GM19025 (cell line): ENCODE results near the gene OXT.
"Not testable (repeated sequence)": the region's sequence is repeated elsewhere in the genome, so short reads cannot be mapped to it uniquely, and the experiment has no call there.

Source experiments
- ATAC-seq: cut with Tn5 transposase; IDR thresholded peaks from one replicate; pipeline ENCODE4 v1.9.1; 2021; ENCODE audit warnings: mild to moderate bottlenecking, low read depth, moderate library complexity; ENCODE audit not compliant: unreplicated experiment

The OXT gene

DNA sequence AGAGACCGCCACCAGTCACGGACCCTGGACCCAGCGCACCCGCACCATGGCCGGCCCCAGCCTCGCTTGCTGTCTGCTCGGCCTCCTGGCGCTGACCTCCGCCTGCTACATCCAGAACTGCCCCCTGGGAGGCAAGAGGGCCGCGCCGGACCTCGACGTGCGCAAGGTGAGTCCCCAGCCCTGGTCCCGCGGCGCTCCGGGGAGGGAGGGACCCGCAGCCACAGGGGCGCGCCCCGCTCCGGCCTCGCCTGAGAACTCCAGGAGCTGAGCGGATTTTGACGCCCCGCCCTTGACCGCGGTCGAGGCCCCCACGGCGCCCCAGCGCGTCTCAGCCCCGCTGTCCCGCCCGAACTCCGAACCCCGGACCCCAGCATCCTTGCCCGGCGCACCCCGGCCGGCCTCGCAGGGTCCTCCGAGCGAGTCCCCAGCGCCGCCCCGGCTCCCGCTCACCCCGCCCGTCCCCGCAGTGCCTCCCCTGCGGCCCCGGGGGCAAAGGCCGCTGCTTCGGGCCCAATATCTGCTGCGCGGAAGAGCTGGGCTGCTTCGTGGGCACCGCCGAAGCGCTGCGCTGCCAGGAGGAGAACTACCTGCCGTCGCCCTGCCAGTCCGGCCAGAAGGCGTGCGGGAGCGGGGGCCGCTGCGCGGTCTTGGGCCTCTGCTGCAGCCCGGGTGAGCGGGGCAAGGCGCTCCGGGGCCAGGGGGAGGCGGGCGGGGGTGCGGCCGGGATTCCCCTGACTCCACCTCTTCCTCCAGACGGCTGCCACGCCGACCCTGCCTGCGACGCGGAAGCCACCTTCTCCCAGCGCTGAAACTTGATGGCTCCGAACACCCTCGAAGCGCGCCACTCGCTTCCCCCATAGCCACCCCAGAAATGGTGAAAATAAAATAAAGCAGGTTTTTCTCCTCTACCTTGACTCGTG, at the start of gene OXT:
TSS of gene OXT (plus strand) at position 11 of the 920 bp plus-strand sequence. CDS start at position 47, 36 bp downstream.
- no peak for ATAC-seq

DNA sequence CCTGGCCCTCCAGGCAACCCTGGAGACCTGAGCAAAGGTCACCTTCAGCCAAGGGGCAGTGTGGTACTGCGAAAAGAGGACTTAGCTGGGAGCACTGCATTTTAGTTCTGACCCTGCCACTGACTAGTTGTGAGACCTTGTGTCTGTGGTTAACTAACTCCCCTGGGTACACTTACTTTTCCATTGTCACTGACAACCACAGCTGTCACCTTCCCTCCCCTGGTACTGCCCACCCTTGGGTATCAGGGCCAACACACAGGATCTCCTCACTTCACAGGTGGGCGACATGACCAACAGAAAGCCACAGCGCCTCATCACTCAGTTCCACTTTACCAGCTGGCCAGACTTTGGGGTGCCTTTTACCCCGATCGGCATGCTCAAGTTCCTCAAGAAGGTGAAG, 49.6 kb upstream of the OXT start:
- no peak for ATAC-seq

DNA sequence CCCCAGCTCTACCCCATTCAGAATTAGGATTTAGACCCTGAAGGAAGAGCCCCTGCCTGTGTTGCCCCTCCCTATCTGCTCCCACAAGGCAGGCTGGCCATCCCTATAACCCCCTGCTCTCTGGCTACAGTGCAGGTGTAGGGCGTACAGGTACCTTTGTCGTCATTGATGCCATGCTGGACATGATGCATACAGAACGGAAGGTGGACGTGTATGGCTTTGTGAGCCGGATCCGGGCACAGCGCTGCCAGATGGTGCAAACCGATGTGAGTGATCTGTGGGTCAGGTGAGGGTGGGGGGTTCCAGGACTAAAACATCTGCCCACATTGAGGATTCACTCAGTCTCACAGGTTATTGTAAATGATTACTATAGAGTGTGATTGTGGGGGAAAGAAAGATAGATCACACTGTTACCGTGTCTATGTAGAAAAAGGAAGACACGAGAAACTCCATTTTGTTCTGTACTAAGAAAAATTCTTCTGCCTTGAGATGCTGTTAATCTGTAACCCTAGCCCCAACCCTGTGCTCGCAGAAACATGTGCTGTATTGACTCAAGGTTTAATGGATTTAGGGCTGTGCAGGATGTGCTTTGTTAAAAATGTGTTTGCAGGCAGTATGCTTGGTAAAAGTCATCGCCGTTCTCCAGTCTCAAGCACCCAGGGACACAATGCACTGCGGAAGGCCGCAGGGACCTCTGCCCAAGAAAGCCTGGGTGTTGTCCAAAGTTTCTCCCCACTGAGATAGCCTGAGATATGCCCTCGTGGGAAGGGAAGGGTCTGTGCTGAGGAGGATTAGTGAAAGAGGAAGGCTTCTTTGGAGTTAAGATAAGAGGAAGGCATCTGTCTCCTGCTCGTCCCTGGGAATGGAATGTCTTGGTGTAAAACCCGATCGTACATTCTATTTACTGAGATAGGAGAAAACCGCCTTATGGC, 48.6 kb upstream of the OXT start:
- not testable (repeated sequence) for ATAC-seq

DNA sequence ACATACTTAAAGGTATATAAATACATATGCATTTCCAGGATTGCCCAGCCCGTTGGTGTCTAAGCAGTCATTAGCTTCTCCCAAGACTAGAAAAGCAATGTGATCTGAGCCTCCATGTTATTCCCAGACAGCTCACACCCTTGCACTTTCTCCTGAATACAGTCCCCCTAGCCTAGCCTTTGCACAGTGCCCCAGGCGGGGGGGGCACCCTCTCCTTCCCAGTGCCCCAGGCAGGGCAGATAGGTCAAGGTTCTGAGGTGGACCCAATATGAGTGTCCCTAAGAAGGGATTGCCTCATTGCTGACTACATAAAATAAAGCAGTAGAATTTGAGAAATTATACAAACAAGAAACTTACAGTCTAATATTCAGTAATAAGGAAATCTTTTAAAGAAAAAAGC, 43.4 kb upstream of the OXT start:
- no peak for ATAC-seq

DNA sequence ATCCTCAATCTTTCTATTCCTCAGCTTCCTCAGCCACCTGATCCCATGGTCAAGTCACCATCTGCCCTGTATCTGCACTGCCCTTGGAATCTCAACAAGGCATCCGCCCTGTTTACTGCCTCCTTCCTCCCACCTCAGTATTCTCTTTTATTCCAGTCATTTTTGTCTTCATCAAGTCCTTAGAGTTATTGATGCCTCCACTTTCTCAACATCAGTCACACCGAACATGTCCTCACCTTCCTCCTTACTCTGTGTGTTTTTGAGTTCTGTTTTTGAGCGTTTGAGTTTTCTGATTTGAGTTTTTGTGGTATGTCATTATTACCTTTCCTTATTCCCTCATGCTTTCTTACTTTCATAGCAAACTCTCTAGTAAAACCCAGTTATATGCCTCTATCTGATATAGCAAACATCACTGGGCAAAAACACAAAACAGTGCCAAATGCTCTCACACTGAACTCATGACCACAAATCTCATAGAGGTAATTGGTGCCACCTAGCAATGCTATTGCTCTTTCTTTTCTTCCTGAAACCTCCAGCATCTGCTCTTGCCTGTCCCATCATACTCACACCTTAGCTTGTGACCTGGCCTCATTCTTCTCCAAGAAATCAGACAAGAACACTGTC, 39.8 kb upstream of the OXT start:
- ATAC-seq: no peak

DNA sequence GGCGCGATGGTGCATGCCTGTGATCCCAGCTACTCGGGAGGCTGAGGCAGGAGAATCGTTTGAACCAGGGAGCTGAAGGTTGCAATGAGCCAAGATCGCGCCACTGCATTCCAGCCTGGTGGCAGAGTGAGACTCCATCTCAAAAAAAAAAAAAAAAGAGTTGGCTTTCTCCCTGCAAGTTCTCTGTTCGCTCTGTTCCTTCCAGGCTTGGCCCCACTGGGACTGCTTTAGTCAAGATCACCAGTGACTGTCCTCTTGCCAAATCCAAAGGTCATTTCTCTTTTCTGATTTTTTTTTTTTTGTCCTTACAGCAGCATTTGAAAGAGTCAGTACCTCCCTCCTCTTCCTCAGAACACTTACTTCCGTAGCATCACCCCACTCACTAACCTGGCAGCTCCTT, 38.8 kb upstream of the OXT start:
- no peak for ATAC-seq

DNA sequence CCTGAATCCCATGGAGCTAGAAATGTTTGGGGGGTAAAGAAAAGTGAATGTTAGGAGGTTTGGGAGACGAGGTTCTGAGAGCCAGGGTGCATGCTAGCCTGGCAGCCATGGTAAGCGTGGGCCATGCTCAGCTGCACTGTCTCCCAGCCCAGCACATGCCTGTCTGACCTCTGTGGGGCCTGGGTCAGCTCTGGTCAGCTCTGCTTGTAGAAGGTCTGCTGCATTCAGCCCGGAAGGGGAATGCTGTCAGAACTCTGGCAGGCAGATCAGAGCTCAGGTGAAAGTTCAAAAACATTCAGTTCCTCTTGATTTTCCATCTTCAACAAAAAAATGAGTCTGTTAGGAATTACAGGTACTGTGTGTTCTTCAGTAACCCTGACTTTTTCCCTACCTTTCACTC, 33.8 kb upstream of the OXT start:
- no peak for ATAC-seq

DNA sequence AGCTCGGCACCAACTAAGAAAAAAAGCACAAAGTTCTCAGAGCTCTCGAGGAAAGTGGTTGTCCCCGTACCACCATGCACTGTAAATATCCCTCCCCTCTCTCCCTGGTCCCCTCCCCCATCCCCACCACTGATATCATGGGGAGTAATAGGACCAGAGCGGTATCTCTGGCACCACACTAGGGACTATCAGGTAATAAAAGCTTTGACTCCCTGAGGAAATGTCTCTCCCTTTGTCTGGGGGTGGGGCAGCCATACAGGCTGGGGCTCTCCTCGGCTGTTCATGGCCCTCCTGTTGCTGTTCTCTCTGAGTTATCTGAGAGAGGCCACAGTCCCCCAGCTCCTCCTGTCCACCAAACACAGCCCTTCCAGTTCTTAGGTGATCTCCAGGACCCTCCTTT, 33.0 kb upstream of the OXT start:
- ATAC-seq: no peak

DNA sequence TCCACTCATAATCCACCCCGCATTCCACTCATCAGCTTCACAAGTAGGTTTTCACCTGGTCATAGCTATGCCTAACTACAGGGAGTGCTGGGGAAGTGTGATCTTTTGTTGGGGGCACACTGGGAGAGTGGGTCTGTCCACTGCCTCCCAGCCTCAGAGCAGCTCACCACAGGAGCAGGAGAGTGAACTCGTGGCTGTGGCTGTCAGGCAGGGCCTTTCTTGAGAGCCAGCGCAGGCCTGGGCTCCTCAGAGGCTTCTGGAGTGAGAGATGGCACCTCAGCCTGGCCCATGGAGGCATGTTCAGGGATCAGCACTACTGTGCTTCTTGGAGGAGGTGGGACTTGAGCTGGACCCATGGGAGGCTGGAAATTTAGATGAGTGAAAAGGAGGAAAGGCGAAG, 32.0 kb upstream of the OXT start:
- ATAC-seq: no peak

DNA sequence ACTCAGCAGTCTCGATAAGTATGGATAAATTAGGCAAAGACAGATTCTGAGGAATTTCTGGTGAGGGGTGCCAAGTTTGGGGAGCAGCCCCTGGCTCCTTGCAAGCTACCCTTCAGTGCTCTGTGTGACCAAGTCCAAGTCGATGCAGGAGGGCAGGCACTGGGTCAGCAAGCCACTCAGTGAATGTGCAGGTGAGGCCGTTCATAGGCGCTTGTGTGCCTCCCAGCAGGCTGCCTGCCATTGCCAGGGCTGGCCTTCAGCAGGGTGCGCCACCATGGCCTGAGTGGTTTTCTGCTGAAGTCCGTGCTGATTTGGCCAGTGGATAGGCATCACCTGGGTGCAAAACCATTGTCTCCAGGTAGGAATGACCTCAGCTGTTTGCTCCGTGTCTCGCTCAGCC, 31.3 kb upstream of the OXT start:
- no peak for ATAC-seq

DNA sequence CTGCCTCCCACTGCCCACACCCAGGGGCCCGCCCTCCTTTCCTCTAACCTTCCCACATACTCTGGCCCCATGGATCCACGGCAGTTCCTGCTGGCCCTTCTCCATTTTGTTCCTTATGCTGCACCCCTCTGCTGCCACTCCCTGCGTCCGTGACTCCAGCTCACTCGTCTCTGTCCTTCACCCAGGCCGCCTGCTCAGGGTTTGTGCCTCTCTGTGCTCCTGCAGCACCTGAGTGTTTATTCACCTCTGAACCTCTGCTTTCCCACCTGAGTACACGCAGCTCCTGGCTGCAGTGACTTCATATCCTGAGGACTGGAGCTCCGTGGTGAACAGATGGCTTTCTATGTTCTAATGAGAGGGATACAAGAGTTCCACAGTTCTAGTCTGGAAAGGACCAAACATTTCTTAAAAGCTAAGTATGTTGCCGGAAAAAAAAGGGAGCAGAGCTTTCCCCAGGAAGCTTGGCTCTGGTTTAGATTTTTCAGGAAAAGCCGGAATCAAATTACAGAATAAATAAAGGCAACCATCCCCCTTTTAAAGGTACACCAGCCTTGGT, 29.5 kb upstream of the OXT start:
- ATAC-seq: no peak

DNA sequence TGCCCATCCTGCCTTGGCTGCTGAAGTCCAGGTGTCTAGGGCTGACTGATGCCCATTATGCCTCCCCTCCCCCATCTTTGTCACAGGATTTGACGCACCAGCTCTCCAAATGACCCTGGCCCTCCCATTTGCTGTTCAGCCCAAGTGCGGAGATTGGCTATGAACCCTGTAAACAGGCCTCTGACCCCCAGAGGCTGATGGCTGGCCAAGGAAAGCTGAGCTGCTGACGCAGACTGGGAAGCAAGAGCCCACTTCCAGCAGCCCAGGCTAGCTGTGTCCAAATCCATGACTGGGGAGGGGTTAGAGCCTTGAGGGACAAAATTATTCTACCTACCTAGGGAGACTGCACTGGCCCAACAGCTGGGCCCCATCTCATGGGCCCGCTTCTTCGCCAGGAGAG, 28.8 kb upstream of the OXT start:
- no peak for ATAC-seq

DNA sequence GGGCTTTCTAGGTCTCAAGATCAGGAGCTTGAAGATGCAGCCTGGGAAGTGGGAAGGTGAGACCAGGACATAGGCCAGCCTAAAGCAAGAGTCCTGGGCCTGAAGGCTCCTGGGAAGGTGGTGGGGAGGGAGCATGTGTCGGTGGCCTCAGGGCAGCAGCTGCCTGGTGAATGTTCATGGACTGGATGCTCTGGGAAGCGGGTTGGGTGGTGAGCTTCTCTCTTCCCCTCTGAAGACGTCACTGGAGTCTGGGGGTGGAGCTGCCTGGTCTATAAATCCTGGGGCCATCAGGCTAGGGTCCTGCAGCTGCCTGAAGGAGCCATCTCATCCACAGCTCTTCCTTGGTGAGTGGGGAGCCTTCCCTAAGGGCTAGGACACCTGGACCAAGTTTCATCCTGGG, 28.1 kb upstream of the OXT start, which contains the start of gene GNRH2:
TSS of gene GNRH2 (plus strand) at position 301 of the 400 bp plus-strand sequence. CDS start 793 bp downstream, outside the sequence.
- ATAC-seq: no peak

DNA sequence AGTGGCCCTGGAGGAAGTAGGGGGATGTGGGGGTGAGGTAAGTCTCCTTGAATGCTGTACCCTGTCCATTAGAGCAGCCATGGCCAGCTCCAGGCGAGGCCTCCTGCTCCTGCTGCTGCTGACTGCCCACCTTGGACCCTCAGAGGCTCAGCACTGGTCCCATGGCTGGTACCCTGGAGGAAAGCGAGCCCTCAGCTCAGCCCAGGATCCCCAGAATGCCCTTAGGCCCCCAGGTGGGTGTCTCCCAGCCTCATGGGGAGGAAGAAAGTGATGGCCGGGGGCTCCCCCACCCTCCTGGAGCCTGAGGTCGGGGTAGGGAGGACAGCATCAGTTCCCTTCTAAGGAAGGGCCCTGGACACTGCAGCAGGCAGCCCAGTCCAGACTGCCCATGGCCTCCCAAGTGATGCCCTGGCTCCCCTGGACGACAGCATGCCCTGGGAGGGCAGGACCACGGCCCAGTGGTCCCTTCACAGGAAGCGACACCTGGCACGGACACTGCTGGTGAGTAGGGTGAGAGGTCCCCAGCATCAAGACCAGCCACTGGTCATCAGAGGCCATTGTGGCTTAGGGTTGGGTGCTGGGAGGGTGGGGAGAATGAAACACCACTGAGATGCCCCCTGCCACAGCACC, 27.0 kb upstream of the OXT start:
- ATAC-seq: no peak

DNA sequence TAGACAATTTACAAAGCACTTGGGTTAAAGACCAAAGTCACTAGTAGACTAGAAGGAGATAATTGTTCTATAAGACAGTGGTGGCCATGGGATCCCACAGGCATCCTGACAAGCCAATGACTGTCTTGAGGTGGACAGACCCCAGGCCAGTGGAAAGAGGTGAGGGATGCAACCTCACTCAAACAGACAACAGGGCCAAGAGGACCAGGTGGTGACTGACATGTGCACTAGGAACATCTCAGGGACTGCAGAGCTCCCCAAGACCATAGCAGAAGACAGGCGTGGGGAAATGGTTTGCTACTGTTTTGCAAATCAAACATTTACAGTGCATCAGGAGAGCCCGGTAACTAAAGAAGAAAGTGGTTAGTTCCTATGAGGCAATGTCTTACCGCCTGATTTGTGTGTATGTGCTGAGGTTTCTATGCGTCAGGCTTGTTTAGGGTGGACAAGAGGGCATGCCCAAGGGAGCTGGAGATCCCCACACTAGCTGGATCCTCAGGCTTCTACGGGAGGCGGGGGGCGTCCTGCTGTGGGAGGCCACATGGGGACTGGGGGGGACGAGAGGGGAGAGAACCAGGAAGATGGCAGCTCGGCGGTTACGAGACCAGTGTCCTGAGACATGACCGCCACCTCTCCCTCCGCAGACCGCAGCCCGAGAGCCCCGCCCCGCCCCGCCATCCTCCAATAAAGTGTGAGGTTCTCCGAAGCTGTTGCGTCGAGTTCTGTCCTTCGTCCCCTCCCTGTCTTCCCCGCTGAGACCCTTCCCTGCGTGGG, 26.2 kb upstream of the OXT start:
- peak; percentile 28 for ATAC-seq

DNA sequence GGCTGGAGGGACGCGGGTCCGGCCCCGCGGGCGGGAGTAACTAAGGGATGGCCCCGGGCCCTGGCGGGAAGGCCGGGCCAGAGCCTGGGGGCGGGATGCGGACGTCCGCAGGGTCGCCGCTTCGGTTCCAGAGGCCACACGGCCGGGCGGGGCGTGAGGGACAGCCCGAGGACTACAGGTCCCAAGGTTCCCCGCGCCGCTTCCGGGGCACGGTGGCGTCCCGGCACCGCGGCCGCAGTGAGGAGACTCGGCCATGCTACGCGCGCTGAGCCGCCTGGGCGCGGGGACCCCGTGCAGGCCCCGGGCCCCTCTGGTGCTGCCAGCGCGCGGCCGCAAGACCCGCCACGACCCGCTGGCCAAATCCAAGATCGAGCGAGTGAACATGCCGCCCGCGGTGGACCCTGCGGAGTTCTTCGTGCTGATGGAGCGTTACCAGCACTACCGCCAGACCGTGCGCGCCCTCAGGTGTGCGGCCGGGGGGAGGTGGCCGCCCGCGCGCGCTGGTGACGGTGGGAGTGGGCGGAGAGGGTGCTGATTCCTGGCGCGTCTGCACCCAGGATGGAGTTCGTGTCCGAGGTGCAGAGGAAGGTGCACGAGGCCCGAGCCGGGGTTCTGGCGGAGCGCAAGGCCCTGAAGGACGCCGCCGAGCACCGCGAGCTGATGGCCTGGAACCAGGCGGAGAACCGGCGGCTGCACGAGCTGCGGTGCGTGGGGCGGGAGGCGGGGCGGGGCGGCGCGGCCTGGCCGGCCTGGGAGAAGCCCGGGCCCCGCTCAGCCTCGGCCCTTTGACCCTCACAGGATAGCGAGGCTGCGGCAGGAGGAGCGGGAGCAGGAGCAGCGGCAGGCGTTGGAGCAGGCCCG, 25.4 kb upstream of the OXT start, which contains the start of gene MRPS26:
TSS of gene MRPS26 (plus strand) at position 237 of the 861 bp plus-strand sequence. CDS start at position 254, 17 bp downstream.
- peak; percentile 89 for ATAC-seq

DNA sequence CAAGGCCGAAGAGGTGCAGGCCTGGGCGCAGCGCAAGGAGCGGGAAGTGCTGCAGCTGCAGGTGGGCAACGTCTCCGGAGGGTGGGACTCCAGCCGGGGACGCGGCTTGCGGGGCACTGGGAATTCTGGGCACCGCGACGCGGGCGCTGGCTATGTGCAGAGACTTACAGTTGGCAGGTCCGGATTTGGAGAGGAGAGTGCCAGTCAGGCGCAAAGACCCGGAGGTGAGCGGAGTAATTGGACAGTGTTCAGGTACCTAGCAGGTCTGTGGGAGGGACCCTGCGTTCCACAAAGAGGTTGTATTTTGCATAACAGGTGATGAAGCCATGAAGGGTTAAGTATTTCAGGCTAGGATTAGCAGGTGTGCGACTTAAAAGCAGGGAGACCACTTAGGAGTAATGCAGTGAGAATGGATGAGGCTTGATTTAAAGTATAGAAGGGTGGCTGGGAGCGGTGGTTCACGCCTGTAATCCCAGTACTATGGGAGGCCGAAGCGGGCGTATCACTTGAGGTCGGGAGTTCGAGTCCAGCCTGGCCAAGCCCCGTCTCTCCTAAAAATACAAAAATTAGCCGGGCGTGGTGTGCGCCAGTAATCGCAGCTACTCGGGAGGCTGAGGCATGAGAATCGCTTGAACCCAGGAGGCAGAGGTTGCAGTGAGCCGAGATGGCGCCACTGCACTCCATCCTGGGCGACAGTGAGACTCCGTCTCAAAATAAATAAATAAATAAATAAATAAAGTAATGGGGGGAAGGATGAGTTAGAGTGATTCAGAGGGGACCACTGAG, 24.6 kb upstream of the OXT start:
- no peak for ATAC-seq
